HG03432 (cell line): Measurements from ENCODE around the gene CWC27.

ENCODE experiments used
- ATAC-seq: cut with Tn5 transposase; IDR thresholded peaks from one replicate; pipeline ENCODE4 v1.9.1; 2021; ENCODE audit warnings: mild to moderate bottlenecking, moderate library complexity; ENCODE audit not compliant: unreplicated experiment

CWC27 gene

DNA sequence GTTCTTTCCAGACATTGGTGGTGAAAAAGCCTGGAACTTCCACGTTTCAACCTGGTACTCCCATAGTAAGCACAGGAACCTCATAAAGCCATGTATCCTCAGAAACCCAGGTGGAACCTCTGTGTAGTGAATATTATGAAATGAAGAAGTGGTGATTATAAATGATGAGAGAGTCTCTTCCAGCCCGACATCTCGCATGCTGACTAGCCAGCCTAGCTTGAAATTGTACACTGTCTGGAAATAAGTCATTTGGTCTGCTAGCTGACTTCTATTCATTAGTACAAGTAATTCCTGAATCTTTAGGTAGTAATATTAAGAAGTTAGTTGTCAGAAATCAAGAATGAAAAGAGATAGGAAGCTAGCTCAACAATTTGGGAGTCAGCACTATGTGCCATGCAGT lies 203.3 kb downstream of the CWC27 start:
- ATAC-seq, result no peak

- no peak for ATAC-seq
Observed at GRCh38 chr5:64972591-64972990, 203.9 kb downstream of the CWC27 start.

GRCh38 chr5:64973215-64973614 lies 204.5 kb downstream of the CWC27 start:
- ATAC-seq, result no peak

DNA sequence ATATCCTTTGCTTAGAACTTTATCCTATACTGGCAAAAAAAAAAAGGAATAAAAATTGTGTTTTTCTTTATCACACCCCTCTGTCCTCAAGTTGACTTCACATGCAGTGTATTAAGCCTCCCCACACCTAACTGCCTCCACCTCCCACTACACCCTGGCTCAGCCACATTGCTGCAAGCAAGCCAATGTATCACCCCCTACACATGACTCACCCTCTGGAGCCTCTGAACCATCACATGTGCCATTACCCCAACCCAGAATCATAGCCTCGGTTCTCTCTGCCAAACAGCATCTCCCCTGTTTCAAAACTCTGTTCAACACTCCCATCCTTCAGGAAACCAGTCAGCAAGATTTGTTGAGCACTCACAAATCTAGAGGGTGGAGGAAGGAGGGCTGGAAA lies 209.0 kb downstream of the CWC27 start:
- no peak for ATAC-seq

GRCh38 chr5:64978546-64978945 lies 209.8 kb downstream of the CWC27 start:
- no peak for ATAC-seq

- peak; percentile 62 for ATAC-seq
Observed at GRCh38 chr5:64979531-64979930, 210.8 kb downstream of the CWC27 start.

- ATAC-seq, result no peak
Observed at GRCh38 chr5:64980176-64980575, 211.4 kb downstream of the CWC27 start.

- ATAC-seq, result no peak
Observed at GRCh38 chr5:64987768-64988167, 219.0 kb downstream of the CWC27 start.

GRCh38 chr5:65009207-65009606 lies 240.5 kb downstream of the CWC27 start:
- ATAC-seq, result no peak

- no peak for ATAC-seq
Observed at GRCh38 chr5:65010841-65011240, 242.1 kb downstream of the CWC27 start.

DNA sequence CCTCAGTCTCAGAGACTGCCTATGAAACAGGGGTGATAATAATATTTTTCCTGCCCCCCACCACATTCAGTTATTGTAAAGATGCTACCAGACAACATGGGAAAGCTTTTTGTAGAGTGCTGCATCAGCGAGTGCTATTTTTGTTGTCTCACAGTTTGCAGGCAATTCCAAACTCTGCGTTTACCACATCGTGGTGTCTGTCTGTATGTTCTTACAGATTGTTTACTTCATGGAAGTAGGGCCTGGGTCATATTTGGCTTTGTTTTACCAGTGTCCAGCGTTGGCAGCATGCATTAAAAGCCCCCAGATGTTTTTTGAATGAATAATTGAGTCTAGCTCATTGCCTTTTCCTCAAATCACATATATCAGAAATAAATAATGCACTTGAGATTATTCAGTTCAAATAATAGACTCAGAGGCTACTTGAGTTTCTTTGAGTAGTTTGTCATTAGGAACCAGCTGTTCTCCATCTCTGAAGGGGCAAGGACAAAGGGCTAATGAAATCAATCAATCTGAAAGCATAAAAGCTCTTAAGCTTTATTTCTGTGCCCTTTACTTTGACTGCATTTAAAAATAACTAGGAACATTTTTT lies 243.7 kb downstream of the CWC27 start:
- ATAC-seq, result no peak

DNA sequence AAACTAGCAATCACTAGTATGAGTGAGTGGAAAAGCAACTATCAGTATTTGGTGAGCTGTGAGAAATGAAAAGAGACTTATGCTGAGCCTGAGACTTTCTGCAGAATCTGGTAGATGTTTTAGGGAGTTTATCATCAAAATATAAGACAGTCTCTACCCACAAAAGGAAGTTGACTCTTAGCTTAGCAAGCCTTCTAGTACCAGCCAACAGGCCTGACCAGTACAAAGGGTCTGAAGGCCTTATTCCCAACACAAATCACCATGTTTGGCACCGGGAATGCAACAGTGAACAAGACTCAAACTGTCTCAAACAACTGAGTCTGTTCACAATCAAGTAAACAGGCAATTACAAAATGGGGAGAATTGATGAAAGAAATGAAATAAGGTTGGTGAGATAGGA lies 244.4 kb downstream of the CWC27 start:
- no peak for ATAC-seq

GRCh38 chr5:65014769-65015168 lies 246.0 kb downstream of the CWC27 start:
- no peak for ATAC-seq

GRCh38 chr5:65015767-65016166 lies 247.0 kb downstream of the CWC27 start:
- no peak for ATAC-seq

DNA sequence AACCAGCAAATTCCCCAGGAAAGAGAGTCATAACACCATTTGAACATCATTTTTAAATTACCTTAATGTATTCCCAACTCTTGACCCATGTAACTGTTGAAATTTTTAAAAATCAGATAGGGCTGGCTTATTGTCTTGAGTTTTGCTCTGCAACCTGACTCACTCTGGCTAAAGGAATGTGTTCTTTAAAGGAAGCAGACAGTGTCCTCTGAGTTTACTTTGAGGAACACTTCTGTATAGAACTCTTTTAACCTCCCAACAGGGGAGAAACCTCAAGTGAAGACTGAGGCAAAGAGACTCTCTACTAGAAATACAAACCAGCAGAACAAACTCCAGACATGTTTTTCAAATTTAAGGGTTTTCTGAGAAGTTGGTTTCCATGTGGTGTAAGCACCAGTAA lies 248.9 kb downstream of the CWC27 start:
- no peak for ATAC-seq

DNA sequence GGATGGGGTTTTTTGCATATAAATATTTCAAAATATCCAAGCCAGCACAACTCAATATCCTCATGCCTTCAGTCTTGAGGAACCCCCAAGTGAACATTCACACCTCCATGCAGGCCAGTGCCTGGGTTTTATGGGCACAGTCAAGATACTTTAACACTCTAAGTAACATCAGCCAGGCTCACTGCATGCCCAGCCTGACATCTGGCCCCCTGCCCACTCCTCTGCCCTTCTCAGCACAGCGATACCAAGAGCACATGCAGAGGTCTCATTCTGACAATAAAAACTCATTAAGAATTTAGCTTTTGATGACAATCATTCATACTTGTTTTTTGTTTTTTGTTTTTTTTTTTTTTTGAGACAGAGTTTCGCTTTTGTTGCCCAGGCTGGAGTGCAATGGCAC lies 250.0 kb downstream of the CWC27 start:
- no peak for ATAC-seq

DNA sequence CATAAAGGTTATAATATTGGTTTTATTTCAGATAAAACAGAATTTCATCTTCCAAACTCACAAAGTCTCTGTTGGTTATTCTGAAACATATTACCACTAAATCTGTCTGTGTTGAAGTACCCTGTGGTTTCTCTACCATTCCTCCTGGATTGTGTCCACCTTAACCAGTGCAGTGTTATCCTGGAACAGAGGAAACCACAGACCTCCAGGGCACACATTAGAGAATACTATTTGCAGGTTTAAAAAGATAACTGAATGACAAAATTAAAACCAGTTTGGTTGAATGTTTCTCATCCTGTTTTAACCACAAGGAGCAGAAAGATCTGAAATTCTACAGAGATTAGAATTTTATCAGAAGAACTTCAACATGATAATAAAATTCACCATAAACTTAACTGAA lies 251.8 kb downstream of the CWC27 start:
- no peak for ATAC-seq

DNA sequence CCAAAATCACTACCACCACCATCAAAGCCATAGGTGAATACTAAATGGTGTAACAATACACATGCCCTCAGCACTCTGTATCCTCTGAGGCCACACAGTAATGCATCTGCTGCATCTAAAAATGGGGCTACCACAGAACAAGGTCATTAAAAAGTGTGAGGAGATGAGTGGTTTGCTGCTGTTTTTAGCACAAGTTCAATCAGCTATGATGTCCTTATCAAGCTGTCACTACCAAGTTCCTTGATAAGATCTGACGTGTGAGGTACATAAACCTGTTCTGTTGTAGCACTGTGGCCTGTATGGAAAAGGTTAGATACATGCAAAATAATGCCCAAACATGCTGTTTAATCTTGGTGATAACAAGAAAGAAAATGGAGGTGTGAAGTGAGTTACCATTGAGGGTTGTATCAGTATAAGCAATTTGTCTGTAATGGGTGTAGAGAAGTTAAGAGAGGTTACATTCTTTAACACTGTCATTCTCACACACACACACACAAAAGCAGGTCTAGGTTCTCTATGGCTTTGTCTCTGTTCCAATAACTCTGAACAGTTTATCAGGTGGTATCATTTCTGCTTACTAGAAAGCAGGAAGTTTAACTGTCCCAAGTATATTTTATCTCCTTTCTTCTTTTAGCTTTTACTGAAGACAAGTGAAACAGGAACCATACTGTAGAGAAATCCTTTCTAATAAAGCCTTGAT lies 252.9 kb downstream of the CWC27 start:
- peak; percentile 63 for ATAC-seq

- ATAC-seq, result no peak
Observed at GRCh38 chr5:65022932-65023331, 254.2 kb downstream of the CWC27 start.

- no peak for ATAC-seq
Observed at GRCh38 chr5:65024681-65025080, 256.0 kb downstream of the CWC27 start.

- ATAC-seq, result peak; percentile 71
Observed at GRCh38 chr5:65026816-65027548, 258.3 kb downstream of the CWC27 start.

- ATAC-seq, result no peak
Observed at GRCh38 chr5:65029178-65029577, 260.4 kb downstream of the CWC27 start.
